NCI-H2029 treated with DMSO at 0.1 percent for 48 hours (cell line): Measurements from ENCODE around the gene PDE6B.
"Not testable (repeated sequence)": the region's sequence is repeated elsewhere in the genome, so short reads cannot be mapped to it uniquely, and the experiment has no call there.

Experiments used
- DNase-seq: peaks from one replicate; lab custom pipeline; 2025; lab: John Stamatoyannopoulos, UW

PDE6B gene

DNA sequence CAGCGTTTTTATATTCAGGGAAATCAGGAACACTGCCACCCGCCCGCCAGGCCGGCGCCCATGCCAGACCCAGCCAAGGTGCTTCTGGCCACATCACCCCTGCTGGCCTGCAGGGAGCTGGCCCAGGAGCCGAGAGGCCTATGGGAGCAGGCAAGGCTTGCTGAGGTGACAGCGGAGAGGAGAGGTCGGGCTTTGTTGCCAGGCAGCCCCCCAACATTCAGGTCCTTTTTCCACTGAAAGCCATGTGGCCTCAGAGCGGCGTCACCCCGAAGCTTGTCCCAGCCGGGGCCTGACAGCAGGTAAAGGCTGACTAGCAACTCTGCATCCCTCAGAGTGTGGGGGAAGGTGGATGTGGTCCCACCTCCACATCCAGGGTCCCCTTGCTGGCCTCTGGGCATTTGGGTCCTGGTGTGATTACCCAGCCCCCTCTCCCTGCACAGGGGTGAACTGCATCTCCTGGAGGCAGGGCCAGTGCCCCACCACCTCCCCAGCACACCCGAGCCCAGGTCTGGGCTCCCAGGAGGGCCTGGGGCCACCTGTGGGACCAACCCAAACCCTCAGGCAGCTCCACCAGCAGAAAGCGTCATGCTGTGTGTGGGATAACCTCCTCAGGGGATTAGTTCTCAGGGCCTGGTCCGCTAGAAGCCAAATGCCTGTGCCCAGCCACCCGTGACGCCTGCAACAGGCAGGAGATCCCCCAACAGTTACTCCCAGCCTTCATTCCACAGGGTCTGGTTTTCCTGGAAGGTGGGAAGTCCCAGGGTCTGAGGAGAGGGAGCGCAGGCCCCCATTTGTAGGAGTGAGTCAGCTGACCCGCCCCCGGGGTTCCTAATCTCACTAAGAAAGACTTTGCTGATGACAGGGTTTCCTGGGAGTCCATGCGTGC is at the start of gene PDE6B:
TSS of gene PDE6B (plus strand) at position 869 of the 886 bp plus-strand sequence. CDS start 54 bp downstream, outside the sequence.
- no peak for DNase-seq

DNA sequence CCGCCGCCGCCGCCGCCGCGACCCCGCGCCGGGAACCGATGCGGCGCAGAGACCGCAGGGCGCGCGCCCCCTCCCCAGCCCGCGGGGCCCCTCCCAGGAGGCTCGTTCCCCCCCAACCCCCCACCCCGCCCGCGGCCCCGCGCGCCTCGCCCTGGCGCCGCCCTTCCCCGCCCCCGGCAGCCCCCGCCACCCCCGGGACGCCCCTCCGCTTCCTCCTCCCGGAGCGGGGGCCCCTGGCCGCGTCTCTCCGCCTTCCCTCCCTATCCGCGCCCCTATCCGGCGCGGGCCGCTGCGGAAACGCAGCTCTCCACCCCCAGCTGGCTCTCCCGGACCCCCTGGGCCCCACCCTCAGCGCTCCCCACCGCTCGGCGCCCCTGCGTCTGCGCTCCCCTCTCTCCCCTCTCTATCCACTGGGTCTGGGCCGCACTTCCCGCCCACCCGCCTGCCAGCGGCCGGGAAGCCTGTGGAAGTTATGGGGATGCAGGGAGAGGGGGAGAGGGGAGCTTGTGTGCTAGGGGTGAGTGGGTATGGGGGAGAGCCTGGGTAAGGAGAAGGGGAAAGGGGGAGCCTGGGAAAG is 49.0 kb upstream of the PDE6B start, which contains the start of gene TMEM271:
TSS of gene TMEM271 (minus strand) at position 51 of the 577 bp plus-strand sequence. CDS start 233 bp downstream, outside the sequence.
- no peak for DNase-seq

DNA sequence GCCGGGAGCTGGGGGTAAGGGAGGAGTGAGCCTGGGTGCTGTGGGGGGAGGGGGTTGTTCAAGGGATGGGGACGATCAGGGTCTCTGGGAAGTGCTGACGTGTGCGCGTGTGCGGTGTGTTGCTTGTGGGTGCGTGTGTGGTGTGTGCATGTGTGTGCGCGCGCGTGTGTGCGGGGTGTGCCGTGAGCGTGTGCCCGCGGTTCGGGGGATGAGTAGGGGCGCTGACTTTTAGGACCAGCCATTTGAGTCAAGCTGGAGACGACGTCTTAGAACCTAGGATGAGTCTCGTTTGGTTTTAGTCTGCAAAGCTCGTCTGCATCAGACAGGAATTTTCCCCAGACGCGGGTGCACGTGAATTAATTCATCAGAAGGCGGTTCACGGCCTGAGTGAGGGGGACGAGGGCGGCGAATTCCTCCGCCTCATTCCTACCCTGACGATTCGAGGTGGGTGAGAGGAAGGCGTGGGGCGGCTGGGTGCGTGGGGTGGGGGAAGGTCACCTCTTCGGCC is 48.3 kb upstream of the PDE6B start:
- DNase-seq = no peak

DNA sequence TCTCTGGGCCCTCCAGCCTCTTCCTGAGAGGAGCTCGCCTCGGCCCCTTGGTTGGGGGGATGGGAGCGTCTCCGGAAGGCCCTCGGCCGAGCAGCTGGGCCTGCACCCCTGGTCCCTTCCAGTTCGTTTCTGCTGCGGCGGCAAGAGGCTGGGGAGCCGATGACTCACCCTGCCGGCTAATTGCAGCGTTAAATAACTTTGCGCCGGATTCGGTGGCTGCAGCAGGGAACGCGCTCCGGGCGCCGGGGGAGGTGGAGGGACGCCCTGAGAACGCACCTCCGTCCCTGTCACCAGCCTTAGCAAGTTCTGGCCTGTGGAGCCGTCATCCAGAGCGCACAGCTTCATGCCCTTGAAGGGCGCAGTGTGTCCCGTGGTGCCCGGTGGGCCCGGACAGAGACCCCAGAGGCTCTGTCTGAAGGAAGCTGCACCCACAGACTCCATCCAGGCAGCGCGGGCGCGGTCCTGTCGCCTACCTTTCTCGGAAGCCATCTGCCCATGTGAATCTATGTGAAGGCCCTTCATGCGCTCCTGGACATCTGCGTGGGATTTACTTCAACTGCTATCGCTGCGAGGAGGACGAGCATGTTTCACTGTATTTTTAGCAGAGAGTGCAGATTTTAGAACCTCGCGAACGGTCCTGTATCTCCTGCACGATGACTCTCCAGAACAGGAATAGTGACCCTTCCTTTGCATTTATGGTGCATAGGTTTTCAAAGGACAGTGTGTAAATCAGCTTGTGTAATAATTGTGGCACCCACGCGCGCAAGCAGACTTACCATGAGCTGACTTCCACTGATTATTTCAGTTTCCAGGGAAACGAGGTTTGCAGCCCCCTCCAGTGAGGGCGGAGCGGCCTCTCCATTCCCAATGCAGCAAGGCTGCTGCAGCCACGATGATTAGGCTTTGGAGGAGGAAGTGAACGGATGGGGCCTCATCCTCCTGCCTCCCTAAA is 47.6 kb upstream of the PDE6B start:
- no peak for DNase-seq

DNA sequence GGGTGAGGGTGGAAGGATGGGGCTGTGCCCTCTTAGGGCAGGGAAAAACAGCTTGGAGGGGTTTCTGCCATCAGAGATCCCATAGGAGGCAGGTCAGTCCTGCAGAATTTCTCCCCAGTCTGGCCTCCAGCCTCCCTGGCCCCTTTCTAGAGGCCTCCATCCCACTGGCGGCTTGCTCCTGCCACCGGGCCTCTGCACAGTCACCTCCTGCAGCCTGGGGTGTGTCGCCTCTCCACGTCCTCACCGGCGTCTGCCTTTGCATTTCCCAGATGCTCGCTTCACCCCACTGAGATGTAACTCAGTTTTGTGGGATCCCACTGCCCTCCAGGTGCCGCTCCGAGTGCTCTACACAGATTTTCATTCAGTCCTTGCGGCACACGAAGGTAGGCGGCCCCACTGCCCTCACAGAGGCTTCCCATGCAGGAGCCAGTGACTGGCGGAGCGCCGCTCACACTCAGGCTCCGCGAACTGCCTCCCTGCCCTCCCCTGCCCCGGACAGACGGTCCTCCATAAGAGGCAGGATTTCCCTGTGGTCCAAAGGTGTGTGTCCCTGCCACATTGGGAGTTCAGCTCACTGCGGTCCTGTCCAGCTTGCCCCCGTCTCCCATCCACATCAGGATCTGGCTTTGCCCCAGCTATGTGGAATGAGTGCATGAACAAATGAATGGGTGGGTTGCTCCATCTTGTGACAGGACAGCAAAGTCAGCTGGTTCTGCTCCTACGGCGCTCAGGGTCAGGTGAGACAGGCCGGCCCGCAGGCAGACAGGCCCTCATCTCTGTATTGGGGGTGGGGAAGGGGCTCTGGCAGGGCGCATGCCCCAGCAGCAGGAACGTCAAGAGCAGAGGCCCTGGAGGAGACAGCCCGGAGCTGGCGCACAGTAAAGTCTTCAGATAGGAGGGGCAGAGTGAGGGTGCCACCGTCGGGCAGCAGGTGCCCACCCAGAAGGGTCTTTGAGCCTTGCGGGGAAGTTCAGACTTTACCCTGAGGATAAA is 46.6 kb upstream of the PDE6B start:
- no peak for DNase-seq

DNA sequence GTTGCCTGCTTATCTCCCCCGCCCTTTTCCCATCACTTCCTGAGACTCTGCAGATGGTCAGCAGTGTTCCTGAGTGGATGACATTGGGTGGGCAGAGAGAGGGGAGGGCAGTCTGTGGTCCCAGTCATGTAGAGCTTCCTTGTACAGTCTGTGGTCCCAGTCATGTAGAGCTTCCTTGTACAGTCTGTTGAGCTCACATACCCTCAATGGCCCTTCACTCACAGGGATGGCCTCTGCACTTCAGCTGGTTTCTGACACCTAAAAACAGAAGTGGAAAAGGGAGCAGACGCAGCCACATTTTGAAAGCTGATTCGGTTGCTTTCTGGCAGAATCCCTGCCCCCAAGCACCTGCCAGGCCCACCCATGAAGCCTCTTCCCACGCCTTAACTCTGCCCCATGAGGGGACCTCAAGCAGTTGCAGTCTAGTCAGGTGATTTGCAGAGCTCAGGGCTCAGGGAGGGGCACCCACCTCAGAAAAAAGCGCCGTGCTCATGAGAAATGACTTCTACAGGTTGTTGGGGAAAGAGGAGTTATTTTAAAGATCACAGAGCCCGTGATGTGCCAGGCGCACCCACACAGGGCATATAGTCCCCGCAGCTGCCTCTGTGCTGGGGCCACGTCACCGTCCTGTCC is 45.7 kb upstream of the PDE6B start:
- DNase-seq = no peak

DNA sequence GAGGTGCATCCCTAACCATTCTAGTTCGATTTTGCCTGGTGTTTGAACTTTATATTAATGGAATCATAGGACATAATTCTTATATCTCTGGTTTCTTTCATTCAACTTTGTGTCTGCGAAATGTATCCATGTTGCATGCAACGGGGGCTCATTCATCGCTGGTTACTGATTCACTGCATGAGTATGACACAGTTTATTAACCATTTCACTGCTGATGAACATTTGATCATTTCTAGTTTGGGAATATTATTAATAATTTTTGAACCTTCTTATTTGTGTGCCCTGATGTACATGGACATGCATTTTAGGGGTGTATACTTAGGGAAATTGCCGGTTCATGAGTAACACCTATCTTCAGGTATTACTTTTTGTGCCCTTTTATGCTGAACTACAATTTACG is 44.2 kb upstream of the PDE6B start:
- DNase-seq = no peak

DNA sequence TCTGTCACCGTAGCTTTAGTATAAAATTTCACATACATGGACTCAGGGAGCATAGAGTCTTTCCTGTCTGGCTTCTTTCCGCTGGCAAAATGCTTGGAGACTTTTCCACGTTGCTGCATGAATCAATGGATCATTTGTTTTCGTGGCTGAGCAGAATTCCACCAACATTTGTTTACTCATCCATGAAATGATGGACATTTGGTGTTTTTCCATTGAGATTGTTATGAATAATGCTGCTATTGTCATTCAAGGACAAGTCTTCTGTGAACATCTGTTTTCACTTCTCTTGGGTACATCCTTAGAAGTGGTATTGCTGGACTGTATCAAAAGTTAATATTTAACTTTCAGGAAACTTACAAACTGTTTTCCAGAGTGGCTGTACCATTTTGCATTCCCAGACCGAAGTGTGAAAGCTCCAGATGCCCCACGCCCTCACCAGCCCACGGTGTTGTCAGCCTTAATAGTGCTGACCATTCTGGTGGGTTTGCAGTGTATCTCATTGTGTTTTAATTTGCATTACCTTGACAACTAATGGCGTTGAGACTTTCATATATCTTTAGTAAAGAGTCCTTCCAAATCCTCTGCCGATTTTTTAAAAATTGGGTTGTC is 43.5 kb upstream of the PDE6B start:
- no peak for DNase-seq

DNA sequence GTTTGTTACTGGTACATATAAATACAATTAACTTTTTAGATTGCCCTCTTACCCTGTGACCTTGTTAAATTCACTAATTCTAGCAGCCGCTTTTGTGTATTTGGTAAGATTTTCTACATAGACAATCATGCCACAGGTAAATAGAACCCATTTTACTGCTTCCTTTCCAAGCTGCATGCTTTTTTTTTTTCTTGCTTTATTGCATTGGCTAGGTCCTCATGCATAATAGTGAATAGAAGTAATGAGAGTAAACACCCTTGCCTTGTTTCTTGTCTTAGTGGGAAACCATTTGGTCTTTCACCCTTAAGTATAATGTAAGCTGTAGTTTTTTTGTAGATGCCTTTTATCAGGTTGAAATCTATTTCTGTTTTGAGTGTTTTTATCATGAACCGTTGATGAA is 41.6 kb upstream of the PDE6B start:
- no peak for DNase-seq

DNA sequence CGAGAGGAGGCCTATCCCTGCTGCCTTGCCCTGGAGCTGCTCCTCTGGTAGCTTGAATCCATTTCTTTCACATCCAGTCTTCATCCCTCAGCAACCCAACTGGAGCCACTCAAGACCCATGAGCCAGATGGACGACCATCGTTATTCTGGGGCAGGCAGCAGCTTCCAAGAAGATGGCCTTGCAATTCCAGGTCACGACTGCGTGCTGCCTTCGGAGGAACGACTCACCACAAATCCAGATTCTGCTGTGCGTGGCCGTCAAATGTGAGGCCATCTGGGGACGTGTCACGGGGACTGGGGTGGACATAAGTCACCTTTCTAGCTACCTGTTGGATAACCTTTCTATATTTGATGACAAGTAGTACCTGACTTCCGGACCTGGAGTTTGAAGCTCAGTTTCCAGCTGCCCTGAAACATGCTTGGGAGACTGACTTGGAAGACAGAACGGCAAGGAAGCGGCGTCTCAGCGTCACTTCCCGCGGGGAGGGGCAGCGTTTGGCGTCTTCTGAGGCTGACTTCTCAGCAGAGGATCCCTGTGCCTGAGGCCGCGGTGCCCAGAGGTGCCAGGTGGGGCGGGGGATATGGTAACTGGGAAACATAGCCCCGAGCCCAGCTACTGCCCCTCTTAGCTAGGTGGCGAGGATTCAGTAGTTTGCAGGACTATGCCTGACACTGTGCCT is 37.6 kb upstream of the PDE6B start:
- no peak for DNase-seq

DNA sequence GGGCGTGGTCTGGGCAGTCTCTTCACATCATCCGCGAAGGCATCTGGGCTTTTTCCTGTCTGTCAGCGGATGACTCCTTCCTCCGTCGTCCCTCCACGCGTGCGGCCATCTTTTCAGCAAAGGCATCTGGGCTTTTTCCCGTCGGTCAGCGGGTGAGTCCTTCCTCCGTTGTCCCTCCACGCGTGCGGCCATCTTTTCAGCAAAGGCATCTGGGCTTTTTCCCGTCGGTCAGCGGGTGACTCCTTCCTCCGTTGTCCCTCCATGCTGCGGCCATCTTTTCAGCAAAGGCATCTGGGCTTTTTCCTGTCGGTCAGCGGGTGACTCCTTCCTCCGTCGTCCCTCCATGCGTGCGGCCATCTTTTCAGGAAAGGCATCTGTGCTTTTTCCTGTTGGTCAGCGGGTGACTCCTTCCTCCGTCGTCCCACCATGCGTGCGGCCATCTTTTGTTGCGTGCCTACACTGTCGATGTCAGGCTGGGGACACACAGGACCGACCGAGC is 37.0 kb upstream of the PDE6B start:
- no peak for DNase-seq

DNA sequence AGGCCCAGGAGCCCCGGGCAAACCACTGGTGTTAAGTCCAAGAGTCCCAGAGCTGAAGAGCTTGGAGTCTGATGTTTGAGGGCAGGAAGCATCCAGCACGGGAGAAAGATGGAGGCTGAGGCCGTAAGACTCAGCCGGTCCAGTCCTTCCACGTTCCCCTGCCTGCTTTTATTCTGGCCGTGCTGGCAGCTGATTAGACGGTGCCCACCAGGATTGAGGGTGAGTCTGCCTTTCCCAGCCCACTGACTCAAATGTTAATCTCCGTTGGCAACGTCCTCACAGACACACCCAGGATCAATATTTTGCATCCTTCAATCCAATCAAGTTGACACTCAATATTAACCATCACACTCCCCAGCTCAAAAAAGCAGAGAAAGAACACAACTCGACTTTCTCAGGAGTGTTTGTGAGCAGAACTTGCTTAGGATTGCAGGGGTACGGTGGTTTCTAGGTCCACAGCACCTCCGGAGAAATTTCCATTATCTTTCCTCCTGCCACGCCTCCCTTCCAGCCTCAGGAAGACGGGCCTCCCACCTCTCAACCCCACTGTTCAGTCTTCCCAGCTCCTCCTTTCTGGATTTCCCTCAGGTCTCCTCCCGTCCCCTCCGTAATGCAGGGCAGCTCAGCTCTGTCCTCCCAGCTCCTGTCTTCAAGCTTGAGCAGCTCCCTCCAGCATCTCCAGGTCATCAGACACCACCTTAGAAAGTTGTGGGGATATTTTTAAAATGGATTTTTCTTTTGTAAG is 36.0 kb upstream of the PDE6B start:
- DNase-seq = no peak

DNA sequence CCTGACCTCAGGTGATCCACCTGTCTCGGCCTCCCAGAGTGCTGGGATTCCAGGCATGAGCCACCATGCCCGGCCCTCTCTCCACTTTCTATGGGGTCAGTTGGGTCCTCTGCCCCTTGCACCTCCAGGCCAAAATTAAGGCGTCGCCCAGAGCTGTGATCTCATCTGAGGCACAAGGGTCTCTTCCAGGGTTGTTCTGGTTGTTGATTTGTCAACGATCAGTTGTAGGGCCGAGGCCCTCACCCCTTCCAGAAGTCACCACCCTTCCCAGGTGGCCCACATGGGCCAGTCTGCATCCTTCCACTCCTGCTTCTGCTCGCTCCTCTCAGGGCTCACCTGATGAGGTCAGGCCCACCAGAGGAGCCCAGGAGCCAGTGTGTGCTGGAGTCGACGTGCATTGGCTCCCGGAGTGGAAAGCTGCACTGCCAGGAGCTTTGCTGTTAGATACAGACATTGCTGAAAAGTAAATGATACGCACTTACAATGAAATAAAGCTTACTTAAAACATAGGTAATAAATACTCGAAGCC is 35.0 kb upstream of the PDE6B start:
- DNase-seq = no peak

DNA sequence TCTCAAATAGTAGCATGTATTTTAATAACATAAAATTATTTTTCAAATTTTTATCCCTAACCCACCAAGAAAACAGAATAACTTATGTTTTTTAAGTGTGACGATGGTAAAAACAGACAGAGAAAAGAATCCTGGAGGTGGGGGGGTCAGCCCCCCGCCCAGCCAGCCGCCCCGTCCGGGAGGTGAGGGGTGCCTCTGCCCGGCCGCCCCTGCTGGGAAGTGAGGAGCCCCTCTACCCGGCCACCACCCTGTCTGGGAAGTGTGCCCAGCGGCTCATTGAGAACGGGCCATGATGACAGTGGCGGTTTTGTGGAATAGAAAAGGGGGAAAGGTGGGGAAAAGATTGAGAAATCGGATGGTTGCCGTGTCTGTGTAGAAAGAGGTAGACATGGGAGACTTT is 33.2 kb upstream of the PDE6B start:
- DNase-seq = not testable (repeated sequence)

DNA sequence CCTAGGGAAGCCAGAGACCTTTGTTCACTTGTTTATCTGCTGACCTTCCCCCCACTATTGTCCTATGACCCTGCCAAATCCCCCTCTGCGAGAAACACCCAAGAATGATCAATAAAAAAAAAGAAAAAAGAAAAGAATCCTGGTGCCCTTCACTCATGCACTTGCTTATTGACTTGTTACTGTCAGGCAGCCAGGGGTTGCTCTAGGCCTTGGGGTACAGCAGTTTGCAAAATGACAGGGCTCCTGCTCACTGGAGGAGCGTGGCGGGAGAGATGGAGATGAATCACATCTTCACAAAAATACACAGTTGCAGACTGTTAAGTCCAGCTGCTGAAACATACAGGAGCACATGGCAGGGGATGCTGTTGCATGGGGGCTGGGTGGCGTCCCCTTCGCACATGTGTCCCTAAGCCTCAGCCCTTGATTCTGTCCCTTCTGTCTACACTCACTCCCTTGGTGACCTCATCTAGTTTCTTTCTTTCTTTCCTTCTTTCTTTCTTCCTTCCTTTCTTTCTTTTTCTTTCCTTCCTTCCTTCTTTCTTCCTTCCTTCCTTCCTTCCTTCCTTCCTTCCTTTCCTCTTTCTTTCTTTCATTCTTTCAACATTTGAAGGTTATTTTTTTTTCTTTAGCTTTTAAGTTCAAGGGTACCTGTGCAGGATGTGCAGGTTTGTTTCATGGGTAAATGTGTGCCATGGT is 32.4 kb upstream of the PDE6B start:
- no peak for DNase-seq

DNA sequence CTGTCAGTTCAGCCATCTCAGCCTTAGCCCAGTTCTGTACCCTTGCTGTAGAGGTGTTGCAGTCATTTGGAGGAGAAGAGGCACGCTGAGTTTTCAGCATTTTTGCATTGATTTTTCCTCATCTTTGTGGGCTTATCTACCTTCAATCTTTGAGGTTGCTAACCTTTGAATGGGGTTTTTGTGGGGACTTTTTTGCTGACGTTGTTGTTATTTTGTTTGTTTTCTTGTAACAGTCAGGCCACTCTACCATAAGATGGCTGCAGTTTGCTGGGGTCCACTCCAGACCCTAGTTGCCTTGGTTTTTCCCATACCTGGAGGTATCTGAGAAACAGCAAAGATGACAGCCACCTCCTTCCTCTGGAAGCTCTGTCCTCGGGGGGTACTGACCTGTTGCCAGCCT is 26.4 kb upstream of the PDE6B start:
- no peak for DNase-seq

DNA sequence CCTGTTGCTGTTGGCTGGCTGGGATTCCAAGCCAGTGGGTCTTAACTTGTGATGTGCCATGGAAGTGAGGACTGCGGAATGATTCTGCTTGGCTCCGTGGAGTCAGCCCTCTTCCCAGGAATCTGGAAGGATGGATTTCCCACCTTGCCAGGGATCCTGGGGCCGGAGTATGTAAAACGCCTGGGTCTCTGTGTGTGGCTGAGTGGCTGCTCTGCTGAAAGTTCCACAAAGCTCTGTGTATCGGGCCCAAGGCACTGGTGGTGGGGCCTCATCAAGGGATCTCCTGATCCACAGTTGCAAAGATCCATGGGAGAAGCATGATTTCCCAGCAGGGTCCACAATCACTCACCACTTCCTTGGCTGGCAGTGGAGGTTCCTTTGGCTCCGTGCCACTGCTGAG is 25.2 kb upstream of the PDE6B start:
- no peak for DNase-seq
